Neural cell (in vitro differentiated cells): ENCODE results near the gene MYO9A.

Source experiments
- CTCF ChIP-seq: fragments of 450-650 bp; IDR thresholded peaks from 2 replicates; pipeline ENCODE4 v1.5.1; 2014; ENCODE audit warnings: antibody characterized with exemption, mild to moderate bottlenecking, moderate library complexity; ENCODE audit not compliant: poor library complexity, severe bottlenecking
- EP300 ChIP-seq: fragments of 450-650 bp; conservative IDR thresholded peaks from 2 replicates; pipeline ENCODE4 v1.6.1; 2014; ENCODE audit warnings: antibody characterized with exemption, mild to moderate bottlenecking, moderate library complexity; ENCODE audit not compliant: poor library complexity, severe bottlenecking
- EZH2 ChIP-seq: fragments of 200-600, 300-800 bp; shearing (Covaris generic), sonication (generic); IDR thresholded peaks from 2 replicates; pipeline ENCODE4 v1.6.1; 2014; ENCODE audit warnings: antibody characterized with exemption, low read length, borderline replicate concordance, mild to moderate bottlenecking; ENCODE audit not compliant: insufficient read depth, poor library complexity, severe bottlenecking
- POLR2AphosphoS5 ChIP-seq: IDR thresholded peaks from 2 replicates; pipeline ENCODE4 v1.6.1; 2012
- TAF1 ChIP-seq: IDR thresholded peaks from 2 replicates; pipeline ENCODE4 v1.6.1; 2012; ENCODE audit warnings: low read depth

- TF ChIP-seq CTCF (no peak), EP300 (no peak), TAF1 (no peak), EZH2 (no peak), POLR2AphosphoS5 (no peak)
Measured at GRCh38 chr15:72011302-72011942, 106.5 kb downstream of the MYO9A start.
